HG03432 (cell line): Measurements from ENCODE around the gene ARHGEF12.
A peak's percentile ranks its signal among the peaks of the same experiment; 100 is the strongest.
"Not testable (repeated sequence)": the region's sequence is repeated elsewhere in the genome, so short reads cannot be mapped to it uniquely, and the experiment has no call there.

Source experiments
- ATAC-seq: cut with Tn5 transposase; IDR thresholded peaks from one replicate; pipeline ENCODE4 v1.9.1; 2021; ENCODE audit warnings: mild to moderate bottlenecking, moderate library complexity; ENCODE audit not compliant: unreplicated experiment

ARHGEF12 gene

DNA sequence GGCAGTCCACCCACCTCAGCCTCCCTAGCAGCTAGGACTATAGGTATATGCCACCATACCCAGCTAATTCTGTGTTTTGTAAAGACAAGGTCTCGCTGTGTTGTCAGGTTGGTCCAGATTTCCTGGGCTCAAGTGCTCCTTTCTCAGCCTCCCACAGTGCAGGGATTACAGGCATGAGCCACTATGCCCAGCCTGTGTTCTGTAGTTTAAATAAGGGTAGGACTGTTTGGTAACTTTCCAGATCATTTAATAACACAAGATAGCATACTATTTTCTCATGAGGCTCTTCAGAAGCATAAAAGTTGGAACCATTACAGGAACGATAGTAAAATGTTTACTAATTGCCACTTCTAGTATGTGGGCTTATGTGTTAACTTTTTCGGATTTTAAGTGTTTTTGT is 137.3 kb downstream of the ARHGEF12 start:
- no peak for ATAC-seq

DNA sequence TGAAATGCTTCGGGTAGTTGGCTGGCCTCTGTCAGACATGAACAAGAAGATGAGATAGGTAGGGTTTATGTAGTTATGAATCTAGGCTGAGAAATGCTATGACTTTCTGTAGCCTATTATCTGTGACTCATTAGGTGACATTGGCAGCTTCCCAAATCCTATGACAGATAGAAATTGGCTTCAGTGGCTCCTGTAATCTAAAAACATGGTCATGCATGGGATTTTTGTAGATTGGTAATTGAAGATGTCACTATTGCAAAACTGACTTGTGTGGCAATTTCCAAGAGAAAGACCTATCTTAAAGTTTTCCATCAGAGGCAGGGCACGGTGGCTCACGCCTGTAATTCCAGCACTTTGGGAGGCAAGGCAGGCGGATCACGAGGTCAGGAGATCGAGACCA is 145.9 kb downstream of the ARHGEF12 start:
- no peak for ATAC-seq

DNA sequence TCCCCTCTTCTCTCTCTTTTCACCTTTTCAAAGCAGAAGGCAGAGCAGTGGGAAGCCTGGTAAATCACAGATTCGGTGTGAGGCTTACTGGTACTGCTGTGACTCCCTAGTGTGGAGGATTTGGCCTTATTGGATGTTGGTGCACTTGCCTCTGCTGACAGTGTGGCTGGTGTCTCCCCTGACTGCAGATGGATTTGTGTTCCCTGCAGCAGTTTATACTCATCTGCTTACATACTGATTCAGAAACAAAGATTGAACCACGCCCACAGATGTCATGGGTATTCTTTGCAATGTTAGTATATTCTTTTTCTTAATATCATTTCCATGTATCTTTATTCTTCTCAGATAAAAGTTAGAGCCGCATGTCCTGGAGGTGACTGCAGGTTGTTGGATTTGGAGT is 148.5 kb downstream of the ARHGEF12 start:
- no peak for ATAC-seq

DNA sequence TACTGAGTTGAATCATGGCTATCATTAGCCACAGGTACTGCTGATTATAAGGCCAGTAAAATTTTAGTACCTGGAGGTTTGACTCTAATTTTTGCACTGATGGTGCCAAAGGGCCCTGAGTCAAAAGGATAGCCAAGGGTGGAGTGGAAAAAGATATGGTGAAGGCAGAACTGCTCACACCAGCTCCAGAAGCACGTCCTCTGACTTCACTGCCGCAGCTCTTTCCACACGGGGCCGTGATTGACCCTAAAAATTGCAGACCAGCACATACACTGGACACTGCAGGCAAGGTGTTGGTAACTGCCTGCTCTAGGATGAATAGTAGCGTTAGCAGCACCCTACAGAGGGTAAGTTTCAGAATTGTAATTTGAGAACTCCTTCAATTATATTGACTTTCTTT is 149.9 kb downstream of the ARHGEF12 start:
- ATAC-seq, result no peak

DNA sequence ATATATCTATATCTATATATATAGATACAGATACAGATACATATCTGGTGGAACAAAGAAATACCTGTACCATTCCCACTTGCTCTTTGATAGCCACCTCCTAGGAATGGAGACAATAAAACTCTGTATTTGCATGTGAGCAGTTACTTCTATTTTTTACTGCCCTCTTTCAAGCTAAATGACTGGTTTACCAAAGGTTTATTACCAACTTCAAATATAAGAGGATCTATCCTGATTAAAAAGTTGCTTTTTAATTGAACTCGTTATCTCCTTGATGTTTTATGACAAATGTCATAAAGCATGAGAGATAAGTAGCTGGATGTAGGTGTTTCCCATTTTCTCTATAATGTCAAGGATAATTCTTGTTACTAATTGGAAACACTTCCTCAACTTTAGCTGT is 153.6 kb downstream of the ARHGEF12 start:
- no peak for ATAC-seq

DNA sequence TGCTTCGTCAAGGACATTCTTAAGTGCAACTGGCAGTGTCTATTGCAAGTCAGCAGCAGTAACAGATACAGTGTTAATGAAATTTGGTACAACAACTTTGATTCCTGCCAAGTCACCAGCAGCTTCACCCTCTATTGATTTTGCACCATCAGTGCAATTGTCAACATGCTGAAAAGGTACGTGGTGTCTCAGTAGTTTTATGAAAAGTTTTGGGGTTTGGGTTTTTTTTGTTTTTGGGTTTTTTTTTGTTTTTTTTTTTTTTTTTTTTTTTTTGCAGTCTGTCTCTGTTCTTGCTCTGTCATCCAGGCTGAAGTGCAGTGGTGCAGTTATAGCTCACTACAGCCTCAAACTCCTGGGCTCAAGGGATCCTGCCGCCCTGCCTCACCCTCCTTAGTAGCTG is 156.3 kb downstream of the ARHGEF12 start:
- ATAC-seq, result no peak

DNA sequence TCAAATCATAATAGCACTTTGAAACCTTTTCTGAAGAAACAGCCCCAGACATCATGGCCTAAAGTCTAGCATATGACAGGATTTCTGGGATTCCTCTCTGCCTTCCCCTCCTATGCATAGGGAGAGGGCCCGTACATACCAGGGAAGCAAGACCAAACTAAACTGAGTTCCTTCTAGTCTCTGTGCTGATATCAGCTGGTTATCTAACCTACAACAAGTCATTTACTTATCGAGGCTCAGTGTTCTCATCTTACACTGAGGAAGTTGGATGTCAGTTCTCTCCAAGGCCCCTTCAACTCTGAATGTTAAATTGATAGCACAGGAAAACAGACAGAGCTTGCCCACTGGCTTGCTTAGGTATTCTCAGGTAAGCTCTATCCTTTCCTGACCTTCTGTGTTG is 158.4 kb downstream of the ARHGEF12 start:
- ATAC-seq, result no peak

DNA sequence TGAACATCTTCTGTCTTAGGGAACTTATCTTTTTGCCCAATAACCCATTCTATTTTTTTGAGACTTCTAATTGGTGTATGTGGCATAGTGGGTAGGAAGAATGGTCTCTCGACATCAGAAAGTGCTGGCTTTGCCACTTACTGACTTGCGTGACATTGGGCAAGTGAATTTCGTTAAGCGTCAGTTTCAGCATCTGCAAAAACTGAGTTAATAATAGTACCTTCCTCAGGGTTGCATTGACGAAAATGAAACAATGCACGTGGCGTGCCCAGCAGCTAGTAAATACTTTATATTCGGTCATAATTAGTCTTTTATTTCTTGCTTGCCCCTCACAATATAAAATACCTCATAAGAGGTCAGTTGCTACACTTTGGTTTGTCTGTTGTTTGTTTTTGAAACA is 162.9 kb downstream of the ARHGEF12 start:
- no peak for ATAC-seq

DNA sequence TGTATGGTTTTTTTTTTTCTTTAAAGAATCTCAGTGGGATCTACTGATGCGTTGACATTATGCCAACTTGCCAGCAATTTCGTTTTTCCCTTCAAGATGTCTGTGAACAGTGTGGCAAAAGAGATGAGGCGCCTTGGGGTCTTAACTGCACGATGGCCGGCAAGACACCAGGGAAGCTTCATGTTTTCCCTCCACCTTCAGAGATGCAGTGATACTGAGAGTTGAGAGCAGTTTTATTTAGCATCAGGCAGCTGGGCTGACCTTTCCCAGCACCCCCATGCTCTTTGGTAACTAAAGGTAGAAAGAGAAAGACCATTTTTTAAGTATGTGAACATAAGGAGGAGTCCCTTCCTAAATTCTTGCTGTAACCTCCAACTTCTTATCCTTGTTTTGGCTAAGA is 163.6 kb downstream of the ARHGEF12 start:
- no peak for ATAC-seq

DNA sequence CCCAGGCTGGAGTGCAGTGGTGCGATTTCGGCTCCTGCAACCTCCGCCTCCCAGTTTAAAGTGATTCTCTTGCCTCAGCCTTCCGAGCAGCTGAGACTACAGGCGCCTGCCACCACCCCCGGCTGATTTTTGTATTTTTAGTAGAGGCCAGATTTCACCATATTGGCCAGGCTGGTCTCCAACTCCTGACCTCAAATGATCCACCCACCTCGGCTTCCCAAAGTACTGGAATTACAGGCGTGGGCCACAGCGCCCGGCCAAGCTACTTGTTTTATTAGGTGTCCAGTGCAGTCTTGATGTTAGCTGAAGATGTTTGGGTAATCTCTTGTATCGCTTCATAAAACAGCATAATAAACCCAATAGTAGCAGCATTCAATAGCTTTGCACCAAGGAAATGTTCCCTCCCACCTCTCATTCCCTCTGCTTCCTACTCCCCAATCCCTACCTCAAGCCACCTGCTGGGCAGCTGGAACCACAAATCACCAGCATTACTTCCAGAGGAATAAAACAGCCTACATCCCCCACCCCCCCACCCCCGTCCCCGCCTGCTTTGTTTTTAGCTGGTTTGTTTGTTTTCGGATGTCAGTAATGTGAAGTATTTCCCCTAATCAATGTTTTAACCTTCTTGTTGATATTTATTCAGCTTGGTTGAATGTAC is 164.3 kb downstream of the ARHGEF12 start:
- no peak for ATAC-seq

DNA sequence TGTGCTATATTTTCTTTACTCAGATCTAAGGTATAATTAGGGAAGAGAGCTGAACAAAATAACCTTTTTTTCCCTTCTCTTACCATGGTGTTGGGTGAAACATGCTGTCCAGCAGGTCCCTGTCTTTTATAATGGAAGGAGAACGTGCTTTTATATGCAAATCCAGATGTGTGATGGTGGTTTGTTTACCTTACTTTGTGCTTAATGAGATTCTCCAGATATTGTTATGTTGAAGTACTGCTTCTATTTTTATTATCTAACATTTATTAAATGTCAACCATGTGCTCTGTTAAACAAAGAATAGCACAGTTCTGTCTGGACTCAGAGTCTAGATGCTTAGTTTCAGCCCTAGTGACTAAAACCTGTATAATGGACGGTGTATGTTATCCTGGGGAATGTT is 165.2 kb downstream of the ARHGEF12 start:
- no peak for ATAC-seq

DNA sequence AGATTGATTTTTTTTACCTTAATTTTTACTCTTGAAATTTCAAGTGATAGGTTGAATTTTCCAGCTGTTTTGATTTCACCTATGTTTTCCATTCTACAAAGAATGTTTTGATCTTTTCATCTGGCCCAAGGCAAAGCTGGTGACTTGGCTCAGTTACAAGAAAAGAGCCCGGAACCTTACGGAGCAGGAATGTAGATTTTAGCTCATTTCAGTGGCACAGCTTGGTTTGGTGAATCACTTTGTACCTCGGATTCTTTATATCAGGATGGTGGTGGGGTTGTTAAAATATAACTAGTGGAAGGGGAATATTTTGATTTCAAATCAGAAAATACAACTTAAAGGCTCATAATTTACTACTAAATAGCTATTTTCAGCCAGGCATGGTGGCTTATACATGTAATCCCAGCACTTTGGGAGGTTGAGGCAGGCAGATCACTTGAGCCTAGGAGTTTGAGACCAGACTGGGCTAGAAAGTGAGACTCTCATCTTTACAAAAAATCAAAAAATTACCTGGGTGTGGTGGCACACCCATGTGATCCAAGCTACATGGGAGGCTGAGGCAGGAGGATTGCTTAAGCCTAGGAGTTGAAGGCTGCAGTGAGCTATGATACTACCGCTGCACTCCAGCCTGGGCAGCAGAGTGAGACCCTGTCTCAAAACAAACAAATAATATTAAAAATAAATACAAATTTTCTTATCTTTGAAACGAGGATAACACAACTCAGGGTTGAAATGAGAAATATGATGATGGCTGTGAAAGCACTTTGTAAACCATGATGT is 166.0 kb downstream of the ARHGEF12 start:
- ATAC-seq, result no peak

DNA sequence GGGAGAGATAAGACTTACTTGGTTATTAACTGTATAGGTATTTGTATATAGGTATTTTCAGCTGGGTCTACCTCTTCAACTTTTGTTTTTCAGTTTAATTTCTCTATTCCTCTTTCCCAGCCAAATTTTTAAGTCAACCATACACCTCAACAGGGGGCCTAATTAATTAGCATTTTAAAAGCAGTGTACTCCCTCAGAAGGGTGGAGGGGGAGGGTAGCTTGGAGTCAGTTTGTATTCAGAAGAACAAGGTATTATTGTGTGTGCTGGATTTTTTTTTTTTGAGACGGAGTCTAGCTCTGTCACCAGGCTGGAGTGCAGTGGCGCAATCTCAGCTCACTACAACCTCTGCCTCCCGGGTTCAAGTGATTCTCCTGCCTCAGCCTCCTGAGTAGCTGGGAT is 167.3 kb downstream of the ARHGEF12 start:
- ATAC-seq, result not testable (repeated sequence)

DNA sequence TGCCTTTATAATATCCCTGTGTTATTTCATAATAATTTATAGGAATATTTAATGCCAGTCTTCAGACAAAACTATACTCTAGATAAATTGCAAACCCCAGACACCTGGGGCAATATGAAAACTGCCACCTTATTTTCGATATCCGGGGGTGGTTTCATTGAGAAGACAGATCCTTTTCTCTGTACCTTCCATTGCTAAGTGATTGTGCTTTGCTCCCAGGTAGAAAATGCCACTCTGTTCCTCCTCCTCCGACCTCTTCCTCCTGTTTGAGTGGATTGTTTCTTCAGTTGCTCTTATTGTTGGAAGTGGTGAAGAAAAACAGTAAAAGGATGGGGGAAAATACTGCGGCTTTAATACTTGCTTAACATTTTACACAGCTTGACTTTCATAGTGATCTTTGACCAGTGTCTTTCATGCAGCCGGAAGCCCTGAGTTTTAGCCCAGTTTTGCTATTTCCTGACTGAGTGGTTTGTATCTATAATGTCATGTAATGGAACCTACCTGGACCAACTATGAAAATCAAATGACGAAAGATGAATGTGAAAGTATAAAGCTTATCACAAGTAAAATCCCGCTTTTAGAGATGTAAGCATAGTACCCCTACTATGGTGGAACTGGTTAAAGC is 169.7 kb downstream of the ARHGEF12 start:
- no peak for ATAC-seq

DNA sequence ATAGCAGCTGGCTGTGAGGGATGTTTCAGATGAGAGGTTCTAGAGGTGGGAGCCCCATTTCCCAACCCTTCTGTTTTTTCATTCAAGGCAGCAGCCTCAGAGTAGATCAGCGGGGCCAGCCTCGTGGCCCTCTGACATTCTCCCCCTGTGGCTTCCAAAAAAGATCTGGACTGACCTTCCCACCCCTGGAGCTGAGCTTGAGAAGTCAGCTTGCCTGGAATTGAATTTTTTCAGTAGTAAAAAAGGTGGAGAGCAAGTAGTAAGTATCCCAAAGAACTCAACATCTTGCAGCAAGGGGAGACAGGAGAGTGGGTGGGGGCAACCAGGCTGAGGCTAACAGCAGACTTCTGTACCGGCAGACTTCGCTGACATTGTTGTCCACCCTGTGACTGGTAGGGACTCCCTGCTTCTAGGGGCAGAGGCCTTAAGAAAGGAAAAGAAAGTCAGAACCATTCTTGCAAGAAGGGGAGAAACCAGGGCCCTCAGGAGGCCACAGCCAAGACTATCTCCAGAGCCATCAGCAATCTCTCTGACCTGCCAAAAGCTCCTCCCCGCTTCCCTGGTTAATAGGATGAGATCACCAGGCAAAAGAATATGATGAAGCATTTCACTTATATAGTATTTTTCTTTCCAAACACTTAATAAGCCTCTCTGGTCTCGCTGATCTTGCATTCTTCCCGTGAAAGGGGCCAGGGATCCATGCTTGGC is 173.3 kb downstream of the ARHGEF12 start:
- ATAC-seq, result no peak

DNA sequence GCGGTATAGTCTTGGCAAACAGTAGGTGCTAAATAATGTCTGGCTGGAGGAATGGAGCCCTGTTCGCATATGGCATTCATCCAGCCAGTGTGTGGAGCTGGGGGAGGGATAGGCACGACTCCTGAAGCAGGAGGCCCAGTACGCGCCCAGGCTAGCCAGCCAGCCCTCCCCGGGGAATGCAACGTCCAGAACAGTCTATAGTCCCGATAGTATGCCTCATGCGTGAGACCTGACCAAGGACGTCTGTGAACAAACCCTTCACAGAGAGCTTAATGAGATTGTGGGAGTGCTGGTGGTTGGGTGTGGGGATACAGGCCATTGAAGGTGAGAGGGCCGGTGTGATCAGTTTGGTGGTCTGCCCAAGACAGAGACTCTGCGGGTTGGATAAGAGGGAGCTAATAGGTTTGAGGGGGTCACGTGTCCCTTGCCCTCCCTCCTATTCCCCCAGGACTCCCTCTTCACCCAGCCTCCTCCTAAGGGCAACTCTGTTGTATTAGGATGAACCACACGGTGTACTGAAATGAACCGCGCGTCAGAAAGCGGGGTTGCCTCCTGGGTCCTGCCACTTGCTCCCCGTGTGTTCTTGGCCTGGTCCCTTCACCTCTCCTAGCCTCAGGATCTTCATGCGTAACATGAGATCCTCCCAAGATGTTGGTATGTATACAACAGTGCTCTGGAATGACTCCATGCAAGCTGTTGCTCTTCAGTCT is 174.3 kb downstream of the ARHGEF12 start:
- no peak for ATAC-seq

DNA sequence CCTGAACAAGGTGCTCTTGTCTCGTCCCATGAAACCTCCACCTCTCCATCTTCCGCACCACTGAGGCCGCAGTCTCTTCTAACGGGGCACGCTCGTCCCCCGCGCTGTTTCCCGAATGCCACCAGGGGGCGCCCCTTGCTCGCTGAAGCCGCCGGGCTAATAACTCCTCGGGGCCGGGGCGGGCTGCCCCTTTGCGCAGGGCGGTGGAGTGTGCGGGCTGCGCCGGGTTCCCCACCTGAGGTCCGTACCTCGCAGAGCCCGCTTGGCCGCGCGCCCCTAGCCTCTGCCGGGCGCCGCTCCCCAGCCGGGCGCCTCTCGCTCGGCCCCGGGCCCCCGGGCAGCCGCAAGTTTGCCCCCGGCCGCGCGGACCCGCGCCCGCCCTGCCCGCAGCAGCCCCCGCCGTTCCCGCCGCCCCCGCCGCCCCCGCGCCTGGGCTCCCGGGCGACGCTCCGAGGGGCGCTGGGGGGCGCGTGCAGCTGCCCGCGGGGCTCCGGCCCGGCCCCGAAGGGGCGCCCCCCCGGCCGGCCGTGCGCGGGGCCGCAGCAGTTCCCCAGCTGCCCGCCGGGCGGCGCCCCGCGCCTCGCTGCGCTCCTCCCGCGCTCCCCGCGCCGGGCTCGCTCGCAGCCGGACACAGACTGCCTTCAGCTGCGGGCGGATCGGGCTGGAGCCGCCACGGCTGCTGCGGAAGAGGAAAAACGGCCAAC is 175.1 kb downstream of the ARHGEF12 start, which contains the start of gene GRIK4:
Gene GRIK4, plus strand, starts transcription at position 633 of the 704 bp plus-strand sequence. CDS start 148,571 bp downstream, outside the sequence.
- ATAC-seq, result peak; percentile 93

DNA sequence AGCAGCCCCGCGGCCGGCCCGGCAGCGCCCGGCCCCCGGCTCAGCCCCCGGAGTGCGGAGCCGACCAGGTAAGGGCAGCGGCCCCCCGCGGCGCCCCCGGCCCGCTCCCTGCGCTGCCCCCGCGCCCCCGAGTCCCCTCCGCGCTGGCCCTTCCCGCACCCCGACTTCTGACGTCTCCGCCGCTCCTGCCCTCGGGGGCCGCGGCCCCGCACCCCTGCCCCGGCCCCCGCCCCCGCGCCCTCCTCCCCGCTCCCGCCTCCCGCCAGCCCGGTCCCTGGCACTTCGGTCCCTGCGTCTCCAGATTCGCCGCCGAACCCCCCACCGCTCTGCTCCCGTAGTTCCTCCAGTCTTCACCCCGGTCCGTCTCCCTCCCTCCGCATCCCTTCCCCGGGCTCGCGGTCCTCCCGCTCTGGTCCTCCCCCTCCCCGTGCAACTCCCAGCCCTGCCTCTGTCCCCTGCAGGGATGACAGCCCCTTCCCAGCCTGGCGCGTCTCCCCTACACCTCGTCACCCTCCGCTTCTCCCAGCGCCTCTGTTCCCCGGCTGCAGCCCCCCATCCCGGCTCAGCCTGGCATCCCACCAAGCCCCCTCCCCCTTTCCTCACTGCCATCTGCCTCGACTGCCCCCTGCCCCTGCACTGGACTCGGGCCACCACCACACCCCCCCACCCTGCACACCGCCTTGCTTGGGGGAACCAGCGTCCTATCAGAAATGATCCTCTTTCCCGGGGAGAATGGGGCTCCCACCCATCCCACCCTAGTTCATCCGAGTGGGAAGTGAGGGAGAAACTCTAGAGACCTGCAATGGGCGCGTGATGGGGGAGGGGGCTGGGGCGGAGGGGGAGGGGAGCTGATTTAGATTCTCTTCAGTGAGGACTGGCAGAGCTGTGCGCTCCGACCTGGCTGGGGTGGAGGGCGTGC is 175.9 kb downstream of the ARHGEF12 start:
- no peak for ATAC-seq
